Astrocyte of the spinal cord (primary cell): Measurements from ENCODE around the gene TBX10.

Experiments used
- DNase-seq: peaks from one replicate; pipeline ENCODE4 v3.0.0; 2011; ENCODE audit warnings: low read depth, low spot score
- H3K4me3 ChIP-seq: 2 replicates; pipeline ENCODE4 v1.5.1; 2011; ENCODE audit warnings: low read depth, mild to moderate bottlenecking, low read length, moderate library complexity
- CTCF ChIP-seq: IDR thresholded peaks from 2 replicates; pipeline ENCODE4 v1.5.1; 2012; ENCODE audit warnings: low read depth, mild to moderate bottlenecking, low read length, inconsistent platforms
- in situ Hi-C: cut with HindIII; loops from 2 replicates; pipeline ENCODE4 v1.10.0; 2017; ENCODE audit warnings: low sequenced_read_pairs

The TBX10 gene

GRCh38 chr11:67654225-67654624 lies 14.7 kb upstream of the TBX10 start:
- TF ChIP-seq CTCF, result no peak
- H3K4me3 ChIP-seq, result no peak overlapping the region
- in situ Hi-C loops, result no loop called here
- DNase-seq, result no peak

GRCh38 chr11:67652965-67653845 lies 13.6 kb upstream of the TBX10 start:
- no peak overlapping the region for H3K4me3 ChIP-seq
- TF ChIP-seq CTCF, result no peak
- DNase-seq, result no peak
- in situ Hi-C loops, result no loop called here

- no peak for DNase-seq
- no peak overlapping the region for H3K4me3 ChIP-seq
- TF ChIP-seq CTCF, result no peak
- in situ Hi-C loops, result no loop called here
Measured at GRCh38 chr11:67651976-67652781, 12.6 kb upstream of the TBX10 start.

GRCh38 chr11:67649634-67650510 lies 10.3 kb upstream of the TBX10 start:
- TF ChIP-seq CTCF, result no peak
- in situ Hi-C loops, result no loop called here
- no peak overlapping the region for H3K4me3 ChIP-seq
- no peak for DNase-seq

GRCh38 chr11:67648796-67649613 lies 9.4 kb upstream of the TBX10 start:
- H3K4me3 ChIP-seq, result no peak overlapping the region
- DNase-seq, result no peak
- in situ Hi-C loops, result no loop called here
- no peak for TF ChIP-seq CTCF
